Measurements from ENCODE around the gene MTHFSD.

- TF ChIP-seq CTCF (IDR thresholded peaks at IDR 0.05) (no peak), ZBTB33 (IDR thresholded peaks at IDR 0.05; ENCODE audit: borderline replicate concordance, low read depth) (no peak), USF1 (IDR thresholded peaks at IDR 0.05; ENCODE audit: borderline replicate concordance, low read depth) (no peak), REST (IDR thresholded peaks at IDR 0.05; ENCODE audit: low read depth, low read length) (no peak), FOSL2 (IDR thresholded peaks at IDR 0.05; ENCODE audit: borderline replicate concordance, low read depth) (no peak), SIN3A (IDR thresholded peaks at IDR 0.05; ENCODE audit: borderline replicate concordance, low read depth, low read length) (no peak), TAF1 (IDR thresholded peaks at IDR 0.05; ENCODE audit: borderline replicate concordance, low read depth, low read length) (no peak), MXI1 (IDR thresholded peaks at IDR 0.05; ENCODE audit: low read depth, low read length) (no peak), SMC3 (IDR thresholded peaks at IDR 0.05; ENCODE audit: low read depth, low read length) (no peak), RAD21 (IDR thresholded peaks at IDR 0.05; ENCODE audit: low read length) (no peak)
These were observed 42.3 kb upstream of the MTHFSD start for GRCh38 chr16:86597126-86597879.
